IMR-90 (cell line): ENCODE results near the gene ALKBH7. TPM values are rescaled to one million over a fixed set of nuclear protein-coding genes. Genes with fewer than 3 reads are reported as not detected.

Experiments used
- ATAC-seq: fragments of 200-7000 bp; cut with Tn5 transposase; 2 replicates; pipeline ENCODE4 v1.9.1; 2020; ENCODE audit warnings: low read depth, mild to moderate bottlenecking, moderate library complexity
- BruUV-seq: library from RNA; stranded (reverse); fragments of 400-500 nt; replicated peaks from 2 replicates; lab custom pipeline; 2021; lab: Mats Ljungman, UMichigan
- CTCF ChIA-PET: fragments of 300-600 bp; formaldehyde crosslinking; extraction: SDS; loops from one replicate; lab custom pipeline; 2021; ENCODE audit warnings: antibody characterized with exemption; lab: Yijun Ruan, JAX
- POLR2A ChIA-PET: fragments of 300-600 bp; sonication (Branson Sonifier 250); formaldehyde crosslinking; loops from one replicate; lab custom pipeline; 2022; ENCODE audit warnings: antibody characterized with exemption; ENCODE audit not compliant: unreplicated experiment; lab: Charles Lee
- DNase-seq: peaks from one replicate; pipeline ENCODE4 v3.0.0; 2013
- H2AFZ ChIP-seq: replicated peaks from 2 replicates; pipeline ENCODE3; 2013; ENCODE audit warnings: low read length, mild to moderate bottlenecking; ENCODE audit not compliant: poor library complexity
- H2AK5ac ChIP-seq: 2 replicates; pipeline ENCODE4 v1.6.1; 2013; ENCODE audit warnings: low read depth, low read length, inconsistent platforms
- H2AK9ac ChIP-seq: replicated peaks from 2 replicates; pipeline ENCODE3; 2013; ENCODE audit warnings: mild to moderate bottlenecking, low read depth, low read length, moderate library complexity; ENCODE audit not compliant: poor library complexity
- H2BK120ac ChIP-seq: 2 replicates; pipeline ENCODE4 v1.6.1; 2013; ENCODE audit warnings: low read depth, low read length, inconsistent platforms
- H2BK15ac ChIP-seq: 3 replicates; pipeline ENCODE4 v1.6.1; 2013; ENCODE audit warnings: low read depth, low read length, inconsistent platforms
- H2BK20ac ChIP-seq: 2 replicates; pipeline ENCODE4 v1.6.1; 2013; ENCODE audit warnings: low read depth, mild to moderate bottlenecking, inconsistent platforms, low read length, moderate library complexity
- H2BK5ac ChIP-seq: 2 replicates; pipeline ENCODE4 v1.6.1; 2013; ENCODE audit warnings: mild to moderate bottlenecking, low read depth, low read length, inconsistent platforms; ENCODE audit not compliant: poor library complexity, severe bottlenecking
- H3K14ac ChIP-seq: replicated peaks from 2 replicates; pipeline ENCODE4 v1.6.1; 2013; ENCODE audit warnings: low read depth, low read length, inconsistent platforms
- H3K18ac ChIP-seq: 2 replicates; pipeline ENCODE4 v1.6.1; 2013; ENCODE audit warnings: low read depth, low read length, control low read depth
- H3K23ac ChIP-seq: 2 replicates; pipeline ENCODE4 v1.6.1; 2013; ENCODE audit warnings: low read depth, low read length, inconsistent platforms
- H3K27ac ChIP-seq: 2 replicates; pipeline ENCODE4 v1.5.1; 2013; ENCODE audit warnings: mild to moderate bottlenecking, control low read depth, low read length; ENCODE audit not compliant: insufficient read depth
- H3K27me3 ChIP-seq: 2 replicates; pipeline ENCODE4 v1.6.1; 2013; ENCODE audit warnings: low read length; ENCODE audit not compliant: control insufficient read depth, insufficient read depth
- H3K36me3 ChIP-seq: 2 replicates; pipeline ENCODE4 v1.6.1; 2013; ENCODE audit warnings: low read length, mixed read lengths; ENCODE audit not compliant: control insufficient read depth, insufficient read depth
- H3K4ac ChIP-seq: 2 replicates; pipeline ENCODE4 v1.6.1; 2013; ENCODE audit warnings: low read depth, low read length, inconsistent platforms
- H3K4me1 ChIP-seq: 2 replicates; pipeline ENCODE4 v1.6.1; 2013; ENCODE audit warnings: low read length, mixed read lengths; ENCODE audit not compliant: control insufficient read depth, insufficient read depth
- H3K4me2 ChIP-seq: 2 replicates; pipeline ENCODE4 v1.6.1; 2013; ENCODE audit warnings: low read depth, mild to moderate bottlenecking, control low read depth, low read length, moderate library complexity
- H3K4me3 ChIP-seq: 2 replicates; pipeline ENCODE4 v1.5.1; 2013; ENCODE audit warnings: low read depth, mild to moderate bottlenecking, control low read depth, low read length, moderate library complexity; ENCODE audit not compliant: insufficient read depth
- H3K56ac ChIP-seq: 2 replicates; pipeline ENCODE4 v1.6.1; 2013; ENCODE audit warnings: low read length, inconsistent platforms; ENCODE audit not compliant: insufficient read depth; ENCODE audit errors: extremely low read depth
- H3K79me1 ChIP-seq, 2 experiments: 2 replicates each; pipeline ENCODE4 v1.6.1; 2013; ENCODE audit warnings: low read length in 2 of 2, inconsistent platforms in 1 of 2, low read depth in 1 of 2
- H3K9ac ChIP-seq: 2 replicates; pipeline ENCODE4 v1.6.1; 2013; ENCODE audit warnings: low read depth, low read length, control low read depth
- H3K9me1 ChIP-seq: 2 replicates; pipeline ENCODE4 v1.6.1; 2013; ENCODE audit warnings: low read length, inconsistent platforms; ENCODE audit not compliant: insufficient read depth
- H3K9me3 ChIP-seq: 2 replicates; pipeline ENCODE4 v1.6.1; 2013; ENCODE audit warnings: low read length; ENCODE audit not compliant: control insufficient read depth, insufficient read depth
- H4K20me1 ChIP-seq: 2 replicates; pipeline ENCODE4 v1.6.1; 2013; ENCODE audit warnings: low read length, inconsistent platforms; ENCODE audit not compliant: insufficient read depth
- H4K5ac ChIP-seq: 2 replicates; pipeline ENCODE4 v1.6.1; 2013; ENCODE audit warnings: mild to moderate bottlenecking, low read depth, low read length, control low read depth
- H4K8ac ChIP-seq, 2 experiments: 2 replicates each; pipeline ENCODE4 v1.6.1; 2013; ENCODE audit warnings: low read depth in 2 of 2, low read length in 2 of 2, control low read depth in 1 of 2, inconsistent platforms in 1 of 2
- H4K91ac ChIP-seq: 2 replicates; pipeline ENCODE4 v1.6.1; 2013; ENCODE audit warnings: low read depth, low read length, inconsistent platforms; ENCODE audit not compliant: insufficient read depth
- CEBPB ChIP-seq: IDR thresholded peaks from 2 replicates; pipeline ENCODE4 v1.6.1; 2012; ENCODE audit warnings: low read depth, low read length, improper control_type of control experiment
- FOS ChIP-seq: fragments of 150-350 bp; IDR thresholded peaks from 2 replicates; pipeline ENCODE4 v1.6.1; 2016; ENCODE audit warnings: low read depth, low read length
- MAFK ChIP-seq: IDR thresholded peaks from 2 replicates; pipeline ENCODE4 v1.6.1; 2012; ENCODE audit warnings: low read depth, low read length, improper control_type of control experiment
- MXI1 ChIP-seq: IDR thresholded peaks from 2 replicates; pipeline ENCODE4 v1.6.1; 2012; ENCODE audit warnings: low read depth, mild to moderate bottlenecking, low read length, moderate library complexity, borderline replicate concordance
- NFE2L2 ChIP-seq: fragments of 150-350 bp; IDR thresholded peaks from 2 replicates; pipeline ENCODE4 v1.6.1; 2016; ENCODE audit warnings: low read depth, mild to moderate bottlenecking, low read length
- POLR2A ChIP-seq: IDR thresholded peaks from 2 replicates; pipeline ENCODE4 v1.6.1; 2012; ENCODE audit warnings: mild to moderate bottlenecking, low read depth, low read length
- RAD21 ChIP-seq: IDR thresholded peaks from 2 replicates; pipeline ENCODE4 v1.6.1; 2012; ENCODE audit warnings: low read length, improper control_type of control experiment
- RCOR1 ChIP-seq: IDR thresholded peaks from 2 replicates; pipeline ENCODE4 v1.6.1; 2012; ENCODE audit warnings: mild to moderate bottlenecking, low read length, improper control_type of control experiment; ENCODE audit not compliant: insufficient replicate concordance
- SMC3 ChIP-seq: fragments of 150-350 bp; IDR thresholded peaks from 2 replicates; pipeline ENCODE4 v1.6.1; 2016; ENCODE audit warnings: low read depth, mild to moderate bottlenecking, antibody characterized with exemption, low read length, moderate library complexity
- WGBS, 2 experiments: methylation state at CpG; one replicate each; pipeline versions ENCODE4 v1.1.5 to v1.1.7; 2013; ENCODE audit warnings: missing lambda C conversion rate in 2 of 2; ENCODE audit not compliant: insufficient read length in 1 of 2; ENCODE audit errors: extremely low coverage in 2 of 2; 5-methylcytosine and 5-hydroxymethylcytosine counted together
- dilution Hi-C: fragments of 300-500 bp; cut with HindIII; formaldehyde crosslinking; loops from one replicate; pipeline ENCODE4 v1.14.3; 2018; ENCODE audit warnings: low sequenced_read_pairs; ENCODE audit not compliant: unreplicated experiment
- in situ Hi-C: fragments of 300-500 bp; cut with MboI; formaldehyde crosslinking; loops from 3 replicates; pipeline ENCODE4 v1.14.3; 2019; ENCODE audit warnings: low sequenced_read_pairs, inconsistent platforms, mixed read lengths
- intact Hi-C: fragments of 100-400 bp; cut with micrococcal nuclease; formaldehyde crosslinking; loops from 2 replicates; pipeline ENCODE4 v1.10.0; 2022
- polyA plus RNA-seq, 3 experiments: library from polyadenylated mRNA; depleted of rRNA; stranded (reverse); fragments of >200 nt; gene quantifications; 2 replicates each; pipeline ENCODE4 v1.2.3, GENCODE V29; 2012; ENCODE audit warnings: low replicate concordance in 1 of 3
- total RNA-seq: library from RNA; depleted of rRNA; stranded (reverse); fragments of >200 nt; gene quantifications from 2 replicates; pipeline ENCODE4 v1.2.3, GENCODE V29; 2012
- TF ChIP-seq, protein P1 (sequence below): fragments of 150-350 bp; IDR thresholded peaks from 2 replicates; pipeline ENCODE4 v1.6.1; 2016; ENCODE audit warnings: low read depth, mild to moderate bottlenecking, low read length, moderate library complexity, borderline replicate concordance
- TF ChIP-seq, protein P2 (sequence below): fragments of 150-350 bp; IDR thresholded peaks from 2 replicates; pipeline ENCODE4 v1.6.1; 2017; ENCODE audit warnings: mild to moderate bottlenecking, antibody characterized with exemption, low read length, low read depth

ALKBH7 gene
- total and polyA plus RNA-seq, 2 of the 4 experiments (the other 2 are of a cell fraction), result 9.3 to 22.5 TPM

DNA sequence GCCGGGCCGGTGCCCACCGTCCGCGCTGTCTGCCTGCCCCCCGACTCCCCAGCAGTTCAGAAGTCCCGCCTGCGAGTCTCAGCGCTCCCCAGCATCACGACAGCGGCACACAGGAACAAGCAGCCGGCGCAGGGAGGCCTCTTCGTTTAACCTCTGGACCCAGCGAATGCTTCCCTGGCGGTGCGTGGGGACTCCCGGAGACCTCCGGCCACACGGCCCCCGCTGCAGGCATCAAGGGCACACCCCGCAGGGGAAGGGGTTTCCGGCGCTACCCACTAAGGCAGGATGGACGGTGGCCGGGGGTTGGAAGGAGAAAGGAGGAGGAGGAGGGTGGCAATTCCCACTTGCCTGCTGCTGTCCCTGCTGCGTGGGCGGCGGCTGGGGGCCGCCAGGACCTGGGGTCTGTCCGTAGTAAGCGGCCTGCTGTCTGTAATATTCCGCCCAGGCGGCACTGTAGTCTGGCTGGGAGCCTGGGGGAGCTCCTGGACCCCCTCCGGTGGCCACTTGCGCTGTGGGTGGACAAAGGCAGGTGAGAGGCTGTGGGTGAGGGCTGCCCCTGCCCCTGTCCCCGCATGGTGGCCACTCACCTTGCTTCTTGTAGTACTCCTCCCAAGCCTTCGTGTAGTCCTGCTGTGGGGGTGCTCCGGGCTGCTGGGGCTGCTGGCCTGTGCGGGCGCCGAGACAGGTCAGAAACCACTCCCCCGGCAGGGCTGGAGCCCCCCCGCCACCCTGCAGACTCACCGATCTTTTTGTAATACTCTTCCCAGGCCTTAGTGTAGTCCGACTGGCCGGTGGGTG lies 42.4 kb downstream of the ALKBH7 start:
- no peak overlapping the region for H2BK20ac ChIP-seq
- no peak overlapping the region for H3K4me3 ChIP-seq
- ChIA-PET POLR2A (no interaction called here), CTCF (no interaction called here)
- H3K79me1 ChIP-seq, result peaks cover 0 to 23% of the 10 kb centered on the region in 2 experiments; a peak in 2 of 4 replicates
- H2BK5ac ChIP-seq, result no peak overlapping the region
- no peak overlapping the region for H2BK15ac ChIP-seq
- H3K36me3 ChIP-seq, result peaks cover 65% of the 10 kb centered on the region
- no peak overlapping the region for H2AK5ac ChIP-seq
- H3K9me3 ChIP-seq, result no peaks in the 10 kb centered on the region
- intact Hi-C loops (loop anchor here (10.0 kb wide), 1 partner anchor 370 kb away; no protein-coding TSS in a partner anchor), in situ Hi-C loops (no loop called here), dilution Hi-C loops (no loop called here)
- H2BK120ac ChIP-seq, result no peak overlapping the region
- ATAC-seq, result no peak
- H3K23ac ChIP-seq, result no peak overlapping the region
- no peaks in the 10 kb centered on the region for H3K4me1 ChIP-seq
- H3K27me3 ChIP-seq, result no peaks in the 10 kb centered on the region
- no peak overlapping the region for H3K56ac ChIP-seq
- no peak overlapping the region for H4K91ac ChIP-seq
- no peak for TF ChIP-seq MAFK
- no peak for TF ChIP-seq RCOR1
- TF ChIP-seq, protein P1, sequence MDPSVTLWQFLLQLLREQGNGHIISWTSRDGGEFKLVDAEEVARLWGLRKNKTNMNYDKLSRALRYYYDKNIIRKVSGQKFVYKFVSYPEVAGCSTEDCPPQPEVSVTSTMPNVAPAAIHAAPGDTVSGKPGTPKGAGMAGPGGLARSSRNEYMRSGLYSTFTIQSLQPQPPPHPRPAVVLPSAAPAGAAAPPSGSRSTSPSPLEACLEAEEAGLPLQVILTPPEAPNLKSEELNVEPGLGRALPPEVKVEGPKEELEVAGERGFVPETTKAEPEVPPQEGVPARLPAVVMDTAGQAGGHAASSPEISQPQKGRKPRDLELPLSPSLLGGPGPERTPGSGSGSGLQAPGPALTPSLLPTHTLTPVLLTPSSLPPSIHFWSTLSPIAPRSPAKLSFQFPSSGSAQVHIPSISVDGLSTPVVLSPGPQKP, result no peak
- no peak for TF ChIP-seq CEBPB
- no peak for TF ChIP-seq RAD21
- TF ChIP-seq, protein P2, sequence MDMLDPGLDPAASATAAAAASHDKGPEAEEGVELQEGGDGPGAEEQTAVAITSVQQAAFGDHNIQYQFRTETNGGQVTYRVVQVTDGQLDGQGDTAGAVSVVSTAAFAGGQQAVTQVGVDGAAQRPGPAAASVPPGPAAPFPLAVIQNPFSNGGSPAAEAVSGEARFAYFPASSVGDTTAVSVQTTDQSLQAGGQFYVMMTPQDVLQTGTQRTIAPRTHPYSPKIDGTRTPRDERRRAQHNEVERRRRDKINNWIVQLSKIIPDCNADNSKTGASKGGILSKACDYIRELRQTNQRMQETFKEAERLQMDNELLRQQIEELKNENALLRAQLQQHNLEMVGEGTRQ, result no peak
- no peak for TF ChIP-seq SMC3
- no peak for TF ChIP-seq MXI1
- TF ChIP-seq FOS, result no peak
- TF ChIP-seq POLR2A, result no peak
- no peak for TF ChIP-seq NFE2L2
- no peaks in the 10 kb centered on the region; the same call in 1 of the 2 replicates for H3K9me1 ChIP-seq
- no peak overlapping the region for H3K18ac ChIP-seq
- H4K8ac ChIP-seq, result no peak overlapping the region
- no peak overlapping the region for H2AK9ac ChIP-seq
- no peak overlapping the region for H2AFZ ChIP-seq
- H4K5ac ChIP-seq, result no peak overlapping the region
- no peak overlapping the region for H3K9ac ChIP-seq
- no peak overlapping the region for H3K27ac ChIP-seq
- no peak overlapping the region for H3K4me2 ChIP-seq
- no peak overlapping the region for H3K14ac ChIP-seq
- peaks cover 28% of the 10 kb centered on the region for H4K20me1 ChIP-seq
- H3K4ac ChIP-seq, result no peak overlapping the region
- no peak for DNase-seq
- 92% methylated on average over 19 of the region's 47 CpGs; no CpG with 5 or more reads in 1 of the 2 experiments for WGBS, 2 experiments
- BruUV-seq, result no TSS peak
